SK-N-SH treated with all-trans-retinoic acid at 6 μM for 48 hours (cell line): Measurements from ENCODE around the gene LHX6.

Experiments used
- ESRRG ChIP-seq: fragments of 250-450 bp; sonication (Bioruptor Pico); IDR thresholded peaks from 2 replicates; pipeline ENCODE4 v1.6.1; 2021; ENCODE audit warnings: mild to moderate bottlenecking
- PATZ1 ChIP-seq: fragments of 250-450 bp; sonication (Bioruptor Pico); IDR thresholded peaks from 2 replicates; pipeline ENCODE4 v1.8.0; 2020; ENCODE audit warnings: mild to moderate bottlenecking, moderate library complexity, borderline replicate concordance
- POU6F1 ChIP-seq: fragments of 250-450 bp; sonication (Bioruptor Pico); IDR thresholded peaks from 2 replicates; pipeline ENCODE4 v1.8.0; 2021; ENCODE audit warnings: low read depth, mild to moderate bottlenecking, moderate library complexity, borderline replicate concordance
- TCF4 ChIP-seq: fragments of 250-450 bp; sonication (Bioruptor Pico); IDR thresholded peaks from 2 replicates; pipeline ENCODE4 v1.8.0; 2021; ENCODE audit warnings: mild to moderate bottlenecking, moderate library complexity, borderline replicate concordance
- ZC3H10 ChIP-seq: fragments of 250-450 bp; sonication (Bioruptor Pico); IDR thresholded peaks from 2 replicates; pipeline ENCODE4 v1.5.1; 2021; ENCODE audit warnings: mild to moderate bottlenecking, moderate library complexity

GRCh38 chr9:122277285-122277897 lies 48.6 kb upstream of the LHX6 start:
- no peak for TF ChIP-seq PATZ1 (CRISPR knock-in tag)
- no peak for TF ChIP-seq POU6F1 (CRISPR knock-in tag)
- TF ChIP-seq ZC3H10 (CRISPR knock-in tag), result no peak
- TF ChIP-seq ESRRG (CRISPR knock-in tag), result no peak
- TF ChIP-seq TCF4 (CRISPR knock-in tag), result no peak
